GM23248 (cell line): ENCODE results near the gene SYT6.

Source experiments
- EZH2 ChIP-seq: fragments of 200-600 bp; sonication (generic); IDR thresholded peaks from 2 replicates; pipeline ENCODE4 v1.6.1; 2018; ENCODE audit warnings: antibody characterized with exemption, mild to moderate bottlenecking; ENCODE audit not compliant: insufficient read depth, poor library complexity, severe bottlenecking
- EZH2phosphoT487 ChIP-seq: fragments of 200-600 bp; sonication (generic); IDR thresholded peaks from 2 replicates; pipeline ENCODE4 v1.6.1; 2018; ENCODE audit warnings: antibody characterized with exemption, moderate library complexity, mild to moderate bottlenecking, low read depth; ENCODE audit not compliant: insufficient read depth

DNA sequence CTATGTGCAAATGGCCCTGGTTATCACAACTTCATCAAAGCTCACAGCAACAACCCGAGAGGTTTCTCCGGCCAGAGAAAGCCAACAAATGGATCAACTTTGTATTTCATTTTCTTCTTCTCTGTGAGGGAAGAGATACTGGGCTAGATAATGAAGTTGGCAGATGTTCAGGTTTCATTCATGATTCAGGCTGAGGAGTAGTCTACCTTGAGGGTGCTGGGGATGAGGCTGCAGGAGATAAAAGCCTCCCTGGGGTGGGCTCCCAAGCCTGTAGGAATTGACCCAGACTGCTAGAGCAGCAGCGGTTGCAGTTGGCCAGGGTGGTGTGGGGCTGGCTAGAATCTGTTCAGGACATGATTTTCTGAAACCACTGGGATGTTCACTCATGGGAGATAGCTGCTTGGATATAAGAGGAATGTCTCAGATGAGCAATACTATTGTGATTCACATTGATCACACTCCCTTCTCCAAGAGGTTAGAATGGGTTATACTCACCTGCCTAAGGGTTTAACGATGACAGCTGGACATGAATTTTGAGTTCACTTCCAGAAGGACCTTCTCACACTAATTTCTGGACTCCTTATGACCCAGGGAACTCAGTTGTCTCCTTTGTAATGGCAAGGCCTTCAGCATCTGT, 64.0 kb downstream of the SYT6 start:
- TF ChIP-seq EZH2 (no peak), EZH2phosphoT487 (no peak)
